ENCODE results near the gene MT1X. TPM values are rescaled to one million over a fixed set of nuclear protein-coding genes. Genes with fewer than 3 reads are reported as not detected.

MT1X gene
- total RNA-seq, 6 donors from 2014 or later: 77.5 to 552 (median 151) TPM

DNA sequence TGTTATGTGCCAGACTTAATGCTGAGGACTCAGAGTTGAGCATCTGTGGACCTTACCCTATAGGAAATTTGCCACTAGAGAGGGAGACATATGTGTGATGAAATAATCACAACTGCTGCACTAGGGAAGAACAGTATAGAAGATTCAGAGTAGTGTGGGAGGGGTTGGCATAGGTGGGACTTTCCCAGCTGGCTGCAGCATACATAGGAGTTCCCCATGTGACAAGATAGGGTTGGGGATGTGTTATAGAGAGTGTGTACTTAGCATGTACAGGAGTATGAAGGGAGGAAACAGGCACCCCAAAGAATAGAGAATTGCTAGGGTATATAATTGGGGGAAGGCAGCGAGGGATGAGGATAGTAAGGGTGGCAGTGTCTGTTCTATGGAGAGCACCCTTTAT, 50.6 kb downstream of the MT1X start:
- H3K27me3 ChIP-seq: no peaks in the 10 kb centered on the region
- H3K4me1 ChIP-seq: peaks cover 9 to 28% (median 21%) of the 10 kb centered on the region in 4 donors
- H3K27ac ChIP-seq: no peak overlapping the region
- DNase-seq (no peak), ATAC-seq (ENCODE audit: low FRiP score in 2 of 2) (no peak)
- no peak for TF ChIP-seq POLR2A (IDR thresholded peaks at IDR 0.05)
- TF ChIP-seq POLR2AphosphoS5 (IDR thresholded peaks at IDR 0.05): no peak
- no peak for TF ChIP-seq EP300 (IDR thresholded peaks at IDR 0.05)
- no peak for TF ChIP-seq CTCF (IDR thresholded peaks at IDR 0.05)
- no peak overlapping the region for H3K4me3 ChIP-seq
- no peaks in the 10 kb centered on the region for H3K9me3 ChIP-seq
- 96 to 100% methylated on average over 1 of the region's 1 CpG for WGBS, 2 donors
- no peaks in the 10 kb centered on the region for H3K36me3 ChIP-seq

Other genes with a start within 250 kb of the MT1X start
- gene NUDT21, start 231.1 kb upstream of the MT1X start, total RNA-seq: 10 to 100 TPM; 28.3 to 88.2 (median 51.7) TPM
- 10 to 100 TPM; 19.8 to 72.3 (median 29.7) TPM for gene OGFOD1, start 230.9 kb upstream of the MT1X start, total RNA-seq
- gene BBS2, start 162.4 kb upstream of the MT1X start, total RNA-seq: 100 to 1,000 TPM in 1 of 6 donors, 10 to 100 TPM in 5; 27.5 to 188 (median 35.4) TPM
- not detected for gene MT4, start 117.4 kb upstream of the MT1X start, total RNA-seq
- gene MT3, start 92.9 kb upstream of the MT1X start, total RNA-seq: 1 to 10 TPM in 2 of 6 donors, not detected in 4; 1.4 to 1.5 TPM
- gene MT2A, start 73.9 kb upstream of the MT1X start, total RNA-seq: 100 to 1,000 TPM; 137 to 552 (median 338) TPM
- gene MT1E, start 56.7 kb upstream of the MT1X start, total RNA-seq: 100 to 1,000 TPM in 5 of 6 donors, 10 to 100 TPM in 1; 72.3 to 546 (median 187) TPM
- 100 to 1,000 TPM in 1 of 6 donors, 10 to 100 TPM in 4, 1 to 10 TPM in 1; 8.4 to 194 (median 37.0) TPM for gene MT1M, start 49.8 kb upstream of the MT1X start, total RNA-seq
- gene MT1A, start 43.8 kb upstream of the MT1X start, total RNA-seq: 10 to 100 TPM in 4 of 6 donors, 1 to 10 TPM in 1, not detected in 1; 5.4 to 59.1 (median 13.4) TPM
- gene MT1B, start 30.6 kb upstream of the MT1X start, total RNA-seq: not detected
- 10 to 100 TPM in 2 of 6 donors, 1 to 10 TPM in 4; 4.7 to 21.0 (median 8.6) TPM for gene MT1F, start 24.5 kb upstream of the MT1X start, total RNA-seq
- gene MT1G, start 14.4 kb upstream of the MT1X start, total RNA-seq: 10 to 100 TPM in 4 of 6 donors, 1 to 10 TPM in 1, not detected in 1; 4.5 to 93.0 (median 14.0) TPM
- gene MT1H, start 12.7 kb upstream of the MT1X start, total RNA-seq: 1 to 10 TPM in 2 of 6 donors, not detected in 4; 2.9 to 9.3 TPM
- 10 to 100 TPM; 30.9 to 57.3 (median 45.3) TPM for gene NUP93, start 47.7 kb downstream of the MT1X start, total RNA-seq
- gene SLC12A3, start 182.7 kb downstream of the MT1X start, total RNA-seq: under 1 TPM in 2 of 6 donors, not detected in 4; 0.06 to 0.61 TPM
- gene HERPUD1, start 249.7 kb downstream of the MT1X start, total RNA-seq: 100 to 1,000 TPM in 5 of 6 donors, 10 to 100 TPM in 1; 81.0 to 283 (median 196) TPM